Measurements from ENCODE around the gene ZBTB8A. TPM values are rescaled to one million over a fixed set of nuclear protein-coding genes. Genes with fewer than 3 reads are reported as not detected.
"Not testable (repeated sequence)": the region's sequence is repeated elsewhere in the genome, so short reads cannot be mapped to it uniquely, and the experiment has no call there.

Gene ZBTB8A
- total and polyA plus RNA-seq, 2 experiments from 2014 or later = 4.4 to 5.7 TPM

- H3K27me3 ChIP-seq = no peaks in the 10 kb centered on the region
- H3K4me3 ChIP-seq = no peak overlapping the region
- H3K4me1 ChIP-seq (ENCODE audit: low read depth) = no peaks in the 10 kb centered on the region
- no peak for DNase-seq (ENCODE audit: low read depth in 1 of 2, low spot score in 1 of 2)
- H3K27ac ChIP-seq = no peak overlapping the region
- no peaks in the 10 kb centered on the region for H3K36me3 ChIP-seq
- H3K9me3 ChIP-seq (ENCODE audit: low read depth) = no peaks in the 10 kb centered on the region
- TF ChIP-seq, protein P1, sequence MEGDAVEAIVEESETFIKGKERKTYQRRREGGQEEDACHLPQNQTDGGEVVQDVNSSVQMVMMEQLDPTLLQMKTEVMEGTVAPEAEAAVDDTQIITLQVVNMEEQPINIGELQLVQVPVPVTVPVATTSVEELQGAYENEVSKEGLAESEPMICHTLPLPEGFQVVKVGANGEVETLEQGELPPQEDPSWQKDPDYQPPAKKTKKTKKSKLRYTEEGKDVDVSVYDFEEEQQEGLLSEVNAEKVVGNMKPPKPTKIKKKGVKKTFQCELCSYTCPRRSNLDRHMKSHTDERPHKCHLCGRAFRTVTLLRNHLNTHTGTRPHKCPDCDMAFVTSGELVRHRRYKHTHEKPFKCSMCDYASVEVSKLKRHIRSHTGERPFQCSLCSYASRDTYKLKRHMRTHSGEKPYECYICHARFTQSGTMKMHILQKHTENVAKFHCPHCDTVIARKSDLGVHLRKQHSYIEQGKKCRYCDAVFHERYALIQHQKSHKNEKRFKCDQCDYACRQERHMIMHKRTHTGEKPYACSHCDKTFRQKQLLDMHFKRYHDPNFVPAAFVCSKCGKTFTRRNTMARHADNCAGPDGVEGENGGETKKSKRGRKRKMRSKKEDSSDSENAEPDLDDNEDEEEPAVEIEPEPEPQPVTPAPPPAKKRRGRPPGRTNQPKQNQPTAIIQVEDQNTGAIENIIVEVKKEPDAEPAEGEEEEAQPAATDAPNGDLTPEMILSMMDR (IDR thresholded peaks at IDR 0.05; ENCODE audit: low read depth, low read length) = no peak
These were observed 15.1 kb downstream of the ZBTB8A start for GRCh38 chr1:32554288-32554687.

DNA sequence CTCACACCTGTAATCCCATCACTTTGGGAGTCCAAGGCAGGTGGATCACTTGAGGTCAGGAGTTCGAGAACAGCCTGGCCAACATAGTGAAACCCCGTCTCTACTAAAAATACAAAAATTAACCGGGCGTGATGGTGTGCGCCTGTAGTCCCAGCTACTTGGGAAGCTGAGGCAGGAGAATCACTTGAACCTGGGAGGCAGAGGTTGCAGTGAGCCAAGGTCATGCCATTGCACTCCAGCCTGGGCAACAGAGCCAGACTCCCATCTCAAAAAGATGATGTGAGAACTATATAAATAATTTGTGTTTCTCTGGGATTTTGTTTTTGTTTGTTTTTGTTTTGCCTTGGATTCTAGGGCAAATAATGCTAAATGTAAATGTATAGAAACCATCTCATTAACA is 17.8 kb downstream of the ZBTB8A start:
- H3K4me1 ChIP-seq (ENCODE audit: low read depth); H3K4me3 ChIP-seq; H3K9me3 ChIP-seq (ENCODE audit: low read depth); H3K36me3 ChIP-seq; H3K27me3 ChIP-seq; H3K27ac ChIP-seq; DNase-seq (ENCODE audit: low read depth in 1 of 2, low spot score in 1 of 2): not testable (repeated sequence)

DNA sequence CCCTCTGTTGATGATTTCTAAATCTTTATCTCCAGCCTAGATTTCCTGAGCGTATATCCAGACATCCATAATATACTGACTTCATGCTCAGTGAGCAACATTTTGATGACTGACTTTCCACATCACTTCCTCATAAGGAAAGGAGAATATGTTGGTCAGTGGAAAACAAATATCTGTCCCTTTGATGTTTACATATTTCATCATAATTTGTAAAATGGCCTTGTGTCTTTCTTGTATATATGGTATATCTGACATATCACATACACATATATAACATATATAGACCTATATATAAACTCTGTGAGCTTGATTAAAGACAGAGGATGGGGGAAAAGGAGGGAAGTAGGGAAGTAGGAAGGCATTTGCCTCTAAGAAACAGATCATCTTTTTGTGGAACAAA is 18.6 kb downstream of the ZBTB8A start:
- no peaks in the 10 kb centered on the region for H3K9me3 ChIP-seq (ENCODE audit: low read depth)
- DNase-seq (ENCODE audit: low read depth in 1 of 2, low spot score in 1 of 2) = no peak

GRCh38 chr1:32568929-32569328 is 29.7 kb downstream of the ZBTB8A start:
- no peak for DNase-seq (ENCODE audit: low read depth in 1 of 2, low spot score in 1 of 2)
- Histone ChIP-seq H3K4me3 (no peak overlapping the region), H3K9me3 (ENCODE audit: low read depth) (no peaks in the 10 kb centered on the region), H3K27me3 (no peaks in the 10 kb centered on the region), H3K27ac (no peak overlapping the region), H3K36me3 (no peaks in the 10 kb centered on the region), H3K4me1 (ENCODE audit: low read depth) (no peaks in the 10 kb centered on the region)
- TF ChIP-seq, protein P1 (IDR thresholded peaks at IDR 0.05; ENCODE audit: low read depth, low read length) = no peak

More for the DNA sequence above, 18.6 kb downstream of the ZBTB8A start:
- no peaks in the 10 kb centered on the region for H3K4me1 ChIP-seq (ENCODE audit: low read depth)
- no peaks in the 10 kb centered on the region for H3K27me3 ChIP-seq
- no peaks in the 10 kb centered on the region for H3K36me3 ChIP-seq
- no peak overlapping the region for H3K4me3 ChIP-seq
- H3K27ac ChIP-seq = no peak overlapping the region
- TF ChIP-seq, protein P1 (IDR thresholded peaks at IDR 0.05; ENCODE audit: low read depth, low read length) = no peak

- Histone ChIP-seq H3K4me1 (ENCODE audit: low read depth) (no peaks in the 10 kb centered on the region), H3K27ac (no peak overlapping the region), H3K9me3 (ENCODE audit: low read depth) (no peaks in the 10 kb centered on the region), H3K27me3 (no peaks in the 10 kb centered on the region), H3K4me3 (no peak overlapping the region), H3K36me3 (no peaks in the 10 kb centered on the region)
- no peak for DNase-seq (ENCODE audit: low read depth in 1 of 2, low spot score in 1 of 2)
- TF ChIP-seq, protein P1 (IDR thresholded peaks at IDR 0.05; ENCODE audit: low read depth, low read length) = no peak
These were observed 41.3 kb downstream of the ZBTB8A start for GRCh38 chr1:32580348-32581017.

GRCh38 chr1:32592943-32593342 is 53.7 kb downstream of the ZBTB8A start:
- H3K27me3 ChIP-seq = no peaks in the 10 kb centered on the region
- no peak overlapping the region for H3K4me3 ChIP-seq
- H3K27ac ChIP-seq = no peak overlapping the region
- no peaks in the 10 kb centered on the region for H3K4me1 ChIP-seq (ENCODE audit: low read depth)
- TF ChIP-seq, protein P1 (IDR thresholded peaks at IDR 0.05; ENCODE audit: low read depth, low read length) = no peak
- H3K36me3 ChIP-seq = peaks cover 4% of the 10 kb centered on the region
- DNase-seq (ENCODE audit: low read depth in 1 of 2, low spot score in 1 of 2) = no peak
- no peaks in the 10 kb centered on the region for H3K9me3 ChIP-seq (ENCODE audit: low read depth)

All from cardiac muscle cell (in vitro differentiated cells and primary cell).